GM19043 (cell line): Measurements from ENCODE around the gene SIGLEC11.
"Not testable (repeated sequence)": the region's sequence is repeated elsewhere in the genome, so short reads cannot be mapped to it uniquely, and the experiment has no call there.

Experiments
- ATAC-seq: cut with Tn5 transposase; IDR thresholded peaks from one replicate; pipeline ENCODE4 v1.9.1; 2021; ENCODE audit warnings: low read depth; ENCODE audit not compliant: unreplicated experiment

The SIGLEC11 gene

GRCh38 chr19:49960980-49961379, at the start of gene SIGLEC11:
Gene SIGLEC11, minus strand, starts transcription at chr19:49961172. Its CDS starts 91 bp downstream, at chr19:49961081.
- ATAC-seq: not testable (repeated sequence)

GRCh38 chr19:50008532-50008931, 47.6 kb upstream of the SIGLEC11 start:
- ATAC-seq: no peak

- no peak for ATAC-seq
Measured at GRCh38 chr19:50007947-50008346, 47.0 kb upstream of the SIGLEC11 start.

DNA sequence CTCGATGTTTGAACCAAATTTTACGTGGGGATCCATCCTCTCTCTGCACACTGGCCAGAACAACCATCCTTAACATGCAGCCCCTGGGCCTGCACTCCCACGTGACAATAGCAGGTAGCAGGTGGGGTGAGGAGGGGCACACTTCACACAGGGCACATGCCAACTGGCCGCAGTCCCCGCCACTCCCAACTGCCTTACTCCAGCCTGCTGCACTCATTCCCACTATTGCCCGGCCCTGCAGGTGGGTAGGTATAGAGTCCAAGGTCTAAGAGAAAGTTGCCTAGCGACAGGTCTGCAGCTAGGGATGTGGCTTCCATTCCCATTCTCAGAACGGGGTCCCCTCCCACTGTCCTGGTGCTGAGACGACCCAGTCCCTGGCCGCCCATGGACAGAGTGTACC, 46.2 kb upstream of the SIGLEC11 start:
- ATAC-seq: no peak

GRCh38 chr19:50005428-50005827, 44.5 kb upstream of the SIGLEC11 start:
- no peak for ATAC-seq

DNA sequence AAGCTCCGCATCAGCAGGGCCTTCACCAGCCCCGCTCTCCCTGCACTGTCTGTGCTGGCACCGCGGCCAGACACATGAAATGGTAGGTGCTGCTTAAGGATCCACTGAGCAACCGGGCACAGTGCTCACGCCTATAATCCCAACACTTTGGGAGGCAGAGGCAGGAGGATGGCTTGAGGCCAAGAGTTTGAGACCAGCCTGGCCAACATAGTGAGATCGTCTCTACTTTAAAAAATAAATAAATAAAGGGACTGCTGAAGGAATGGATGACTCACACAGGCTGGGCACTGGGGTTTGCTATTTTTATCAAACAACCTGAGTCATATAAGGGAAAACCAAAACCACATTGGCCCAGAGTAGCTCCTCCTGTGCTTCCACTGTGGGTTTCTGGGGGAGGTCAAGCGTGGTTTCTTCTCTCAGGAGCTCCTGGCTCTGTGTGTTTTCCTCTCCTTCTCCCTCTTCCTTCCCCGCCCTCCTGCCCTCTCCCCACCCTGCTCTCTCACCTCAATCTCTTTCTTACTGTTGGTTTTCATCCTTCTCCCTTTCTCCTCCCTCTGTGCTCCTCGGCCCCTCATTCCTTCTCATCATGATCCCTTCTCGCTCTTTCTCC, 42.9 kb upstream of the SIGLEC11 start:
- ATAC-seq: no peak

GRCh38 chr19:50003254-50003788, 42.3 kb upstream of the SIGLEC11 start:
- no peak for ATAC-seq

DNA sequence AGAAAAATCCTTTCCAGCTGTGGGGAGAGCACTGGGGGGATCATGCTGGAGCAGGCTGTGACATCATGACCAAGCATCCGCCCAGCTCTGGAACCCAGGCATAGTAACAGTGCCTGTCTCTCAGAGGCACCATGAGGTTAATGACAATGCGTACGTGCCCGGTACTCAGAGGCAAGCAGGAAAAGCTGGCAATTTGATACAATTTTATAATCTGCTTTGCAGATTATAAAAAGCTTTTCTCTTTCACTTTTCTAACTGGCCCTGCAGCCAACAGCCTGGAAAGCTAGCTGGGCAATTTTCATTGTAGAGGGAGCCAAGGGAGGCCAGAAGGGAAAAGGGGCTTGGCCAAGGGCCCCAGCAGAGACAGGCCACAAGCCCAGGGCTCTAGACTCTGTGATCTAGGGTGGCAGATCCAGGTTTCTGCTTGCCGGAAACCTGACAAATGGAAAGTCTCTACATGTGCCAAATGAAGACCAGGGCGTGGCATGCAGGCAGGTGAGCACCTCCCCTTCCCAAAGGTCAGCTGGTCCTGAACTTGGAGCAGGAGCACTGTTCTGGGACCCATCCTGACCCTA, 41.5 kb upstream of the SIGLEC11 start:
- ATAC-seq: no peak

DNA sequence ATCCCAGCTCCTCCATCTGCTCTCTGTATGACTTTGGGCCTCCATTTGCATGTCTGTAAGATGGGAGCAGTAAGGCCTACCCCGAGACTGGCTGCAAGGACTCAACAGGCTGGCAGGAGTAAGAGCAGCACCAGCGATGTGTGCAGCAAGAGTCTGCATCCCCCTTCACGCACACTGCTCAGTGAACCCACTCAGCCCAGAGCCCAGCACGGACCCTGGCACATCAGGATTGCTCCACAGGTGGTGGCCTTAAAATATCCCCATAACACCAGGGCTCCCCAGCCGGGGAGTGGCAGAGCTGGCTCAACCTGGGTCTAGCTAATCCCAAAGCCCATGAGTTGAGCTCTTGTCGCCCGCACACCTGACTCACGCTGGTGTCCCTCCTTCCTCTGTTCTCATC, 40.8 kb upstream of the SIGLEC11 start:
- ATAC-seq: no peak

- no peak for ATAC-seq
Measured at GRCh38 chr19:50000841-50001557, 40.0 kb upstream of the SIGLEC11 start.

DNA sequence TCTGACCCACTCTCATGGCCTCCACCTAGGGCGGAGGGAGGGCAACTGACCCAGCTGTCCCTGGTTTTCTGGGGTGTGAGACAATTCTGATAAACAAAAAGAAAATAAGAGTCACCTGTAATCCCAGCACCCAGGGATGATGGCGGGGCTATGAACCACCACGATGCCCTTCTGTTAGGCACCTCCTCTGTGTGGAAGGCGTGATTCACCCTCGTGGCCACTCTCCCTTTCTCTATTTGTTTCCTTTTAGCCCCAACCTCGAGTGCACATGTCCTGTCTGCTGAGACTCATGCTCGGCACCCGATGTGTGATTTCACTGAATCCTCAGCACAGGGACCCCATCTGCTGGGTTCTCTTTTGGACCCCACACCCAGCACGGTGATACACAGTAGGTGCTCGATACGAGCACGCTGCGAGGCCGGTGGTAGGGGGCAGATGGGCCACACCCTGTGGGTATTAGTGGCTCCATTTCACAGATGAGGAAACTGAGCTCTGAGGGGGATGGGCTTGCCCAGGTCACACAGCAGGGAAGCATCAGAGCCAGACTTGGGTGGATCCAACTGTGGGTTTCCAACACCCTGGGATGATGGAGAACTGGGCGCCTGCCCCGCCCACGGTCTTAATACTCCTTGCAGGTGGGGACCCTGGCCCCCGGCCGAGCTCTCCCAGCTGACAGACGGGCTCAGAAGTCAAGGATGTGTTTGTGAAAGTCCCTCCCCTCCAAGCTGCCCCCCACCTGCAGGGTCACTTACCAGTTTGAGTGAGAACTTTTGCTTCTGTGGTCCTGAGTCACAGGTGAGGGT, 39.3 kb upstream of the SIGLEC11 start:
- no peak for ATAC-seq

DNA sequence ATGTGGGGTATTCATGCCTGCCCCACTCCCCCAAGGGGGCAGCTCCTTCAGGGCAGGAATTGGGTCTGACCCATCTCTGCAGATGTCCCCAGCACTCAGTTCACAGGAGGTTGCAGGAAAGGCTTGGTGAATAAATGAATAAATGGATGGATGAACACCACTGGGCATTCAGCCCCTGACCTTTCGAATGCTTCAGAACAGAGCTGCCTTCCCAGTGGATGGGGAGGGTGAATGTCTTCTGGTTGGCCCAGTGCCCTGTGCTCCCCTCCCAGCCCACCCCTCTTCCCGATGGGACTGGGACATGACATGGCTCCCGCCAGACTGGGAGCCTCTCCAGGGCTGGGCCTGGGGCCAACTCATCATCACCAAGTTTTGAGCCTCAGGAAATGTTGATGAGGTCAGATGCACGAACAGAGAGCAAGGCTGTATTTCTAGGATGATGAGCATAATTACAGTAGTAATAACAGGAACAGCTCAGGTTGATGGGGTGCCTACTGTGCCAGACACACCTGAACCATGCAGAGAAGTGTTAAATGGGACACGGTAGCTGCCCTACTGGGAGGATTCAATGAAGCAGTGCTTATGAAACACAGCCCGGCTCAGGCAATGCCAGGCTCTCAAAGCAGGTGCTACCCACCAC, 38.5 kb upstream of the SIGLEC11 start:
- no peak for ATAC-seq

- ATAC-seq: no peak
Measured at GRCh38 chr19:49997709-49998108, 36.7 kb upstream of the SIGLEC11 start.

- no peak for ATAC-seq
Measured at GRCh38 chr19:49988433-49988832, 27.5 kb upstream of the SIGLEC11 start.

- no peak for ATAC-seq
Measured at GRCh38 chr19:49988007-49988406, 27.0 kb upstream of the SIGLEC11 start.

GRCh38 chr19:49987159-49987698, 26.3 kb upstream of the SIGLEC11 start:
- ATAC-seq: no peak

GRCh38 chr19:49986354-49986753, 25.4 kb upstream of the SIGLEC11 start:
- ATAC-seq: no peak

DNA sequence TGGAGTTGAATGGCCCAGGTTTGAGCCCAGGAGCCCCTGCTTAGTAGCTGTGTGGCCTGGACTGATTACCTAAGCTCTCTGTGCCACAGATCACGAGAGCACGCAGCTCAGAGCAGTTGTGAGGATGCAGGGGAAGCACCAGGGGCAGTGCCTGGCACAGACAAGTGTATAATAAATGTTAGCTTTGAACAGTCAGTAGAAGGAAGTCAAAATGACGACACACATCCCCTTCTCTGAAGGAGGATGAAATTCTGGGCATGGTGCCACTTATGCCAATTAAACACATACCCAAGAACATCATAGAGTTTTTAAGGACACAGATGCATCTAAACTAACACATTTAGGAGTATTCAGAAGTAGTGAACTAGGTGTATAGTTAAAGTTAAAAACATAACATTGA, 24.9 kb upstream of the SIGLEC11 start:
- no peak for ATAC-seq

DNA sequence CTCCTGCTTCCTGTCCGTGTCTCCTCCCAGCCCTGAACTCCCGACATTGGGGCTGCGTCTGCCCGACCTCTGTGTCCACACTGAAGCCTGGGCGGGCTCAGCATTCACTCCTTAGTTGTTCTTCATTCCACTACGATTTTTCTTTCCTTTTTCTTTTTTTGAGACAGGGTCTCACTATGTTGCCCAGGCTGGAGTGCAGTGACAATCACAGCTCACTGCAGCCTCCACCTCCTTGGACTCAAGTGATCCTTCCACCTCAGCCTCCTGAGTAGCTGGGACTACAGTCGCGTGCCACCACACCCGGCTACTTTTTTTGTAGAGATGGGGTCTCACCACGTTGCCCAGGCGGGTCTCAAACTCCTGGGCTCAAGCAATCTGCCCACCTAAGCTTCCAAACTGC, 23.5 kb upstream of the SIGLEC11 start:
- ATAC-seq: no peak

DNA sequence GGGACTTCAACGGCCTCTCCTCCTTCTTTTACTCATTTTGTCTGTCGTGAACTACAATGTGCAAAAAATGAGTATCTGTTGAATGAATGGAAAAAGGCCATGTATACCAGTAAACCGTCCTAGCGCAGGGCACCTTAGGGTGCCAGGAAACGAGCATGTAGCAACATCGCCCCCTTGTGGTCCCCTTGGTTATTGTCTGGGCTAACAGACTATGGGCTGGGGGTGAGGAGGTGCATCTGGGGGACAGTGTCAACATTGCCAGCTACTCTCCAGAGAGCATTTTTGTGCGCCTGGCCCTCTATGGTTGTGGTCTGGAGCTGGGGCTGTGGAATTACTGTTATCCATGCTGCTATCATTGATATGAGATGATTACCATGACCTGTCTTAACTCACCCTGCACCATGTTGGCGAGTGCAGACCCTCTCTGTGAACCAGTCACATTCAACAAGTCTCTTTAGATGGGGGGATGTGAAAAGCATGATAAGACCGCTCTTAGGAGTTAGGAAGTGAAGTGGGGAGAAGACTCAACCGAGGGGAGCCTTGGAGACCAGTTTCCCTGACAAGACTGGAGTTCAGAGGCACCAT, 22.8 kb upstream of the SIGLEC11 start:
- no peak for ATAC-seq
